GM12874 (cell line): ENCODE results near the gene DLGAP5.
A peak's percentile ranks its signal among the peaks of the same experiment; 100 is the strongest.

Experiments used
- CTCF ChIP-seq: IDR thresholded peaks from 2 replicates; pipeline ENCODE4 v1.5.1; 2011; ENCODE audit warnings: low read depth, mild to moderate bottlenecking, control low read depth, low read length, moderate library complexity; ENCODE audit not compliant: insufficient read depth

The DLGAP5 gene

GRCh38 chr14:55151601-55152000 is 39.8 kb downstream of the DLGAP5 start:
- TF ChIP-seq CTCF, result no peak

GRCh38 chr14:55146425-55146824 is 45.0 kb downstream of the DLGAP5 start:
- TF ChIP-seq CTCF, result no peak

GRCh38 chr14:55142466-55142865 is 48.9 kb downstream of the DLGAP5 start:
- no peak for TF ChIP-seq CTCF

- no peak for TF ChIP-seq CTCF
Observed at GRCh38 chr14:55141825-55142224, 49.6 kb downstream of the DLGAP5 start.

GRCh38 chr14:55139696-55140509 is 51.5 kb downstream of the DLGAP5 start:
- TF ChIP-seq CTCF, result no peak

GRCh38 chr14:55139141-55139540 is 52.2 kb downstream of the DLGAP5 start:
- no peak for TF ChIP-seq CTCF

- peak; percentile 39; the same call in 1 of the 2 replicates for TF ChIP-seq CTCF
Observed at GRCh38 chr14:55138091-55138490, 53.3 kb downstream of the DLGAP5 start.
